Testis (tissue), 2 donors: Measurements from ENCODE around the gene BCL2L14.

ENCODE experiments used
- POLR2A ChIP-seq: fragments of 450-650 bp; IDR thresholded peaks from one replicate; pipeline ENCODE4 v1.6.1; 2017; ENCODE audit warnings: antibody characterized with exemption, mild to moderate bottlenecking, moderate library complexity
- TF ChIP-seq, protein P1 (sequence below), 3 experiments: fragments of 450-650 bp in 2 of 3; fragments of 200-600 bp in 1 of 3; sonication (generic) in 1 of 3; IDR thresholded peaks; one replicate each; pipeline ENCODE4 v1.5.1; 2016 to 2019; ENCODE audit warnings: antibody characterized with exemption in 3 of 3, mild to moderate bottlenecking in 2 of 3, moderate library complexity in 1 of 3

DNA sequence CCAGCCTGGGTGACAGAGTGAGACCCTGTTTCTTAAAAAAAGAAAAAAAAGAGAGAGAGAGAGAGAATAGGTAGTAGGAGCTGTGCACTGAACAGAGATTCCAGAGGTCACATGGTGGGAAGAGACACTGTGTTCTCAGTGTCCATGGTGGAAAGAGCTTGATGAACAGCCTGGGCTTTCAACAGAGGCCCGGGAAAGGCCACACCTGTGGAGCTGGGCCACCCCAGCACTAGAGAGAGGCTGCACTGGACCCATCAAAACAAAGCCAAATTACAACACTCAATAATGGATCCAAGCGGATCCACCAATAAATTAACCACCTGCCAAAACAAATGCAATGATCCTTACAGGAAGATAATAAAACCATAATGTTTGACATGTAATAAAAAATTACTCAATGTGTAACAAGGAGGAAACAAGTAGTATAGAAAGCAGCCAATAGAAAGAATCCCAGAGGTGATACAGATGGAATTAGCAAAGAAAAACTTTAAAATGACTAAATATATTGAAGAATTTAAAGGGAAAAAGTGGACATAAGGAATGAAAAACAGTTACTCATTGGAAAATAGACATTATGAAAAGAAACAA lies 44.8 kb upstream of the BCL2L14 start:
- TF ChIP-seq POLR2A, result no peak
- TF ChIP-seq, protein P1, sequence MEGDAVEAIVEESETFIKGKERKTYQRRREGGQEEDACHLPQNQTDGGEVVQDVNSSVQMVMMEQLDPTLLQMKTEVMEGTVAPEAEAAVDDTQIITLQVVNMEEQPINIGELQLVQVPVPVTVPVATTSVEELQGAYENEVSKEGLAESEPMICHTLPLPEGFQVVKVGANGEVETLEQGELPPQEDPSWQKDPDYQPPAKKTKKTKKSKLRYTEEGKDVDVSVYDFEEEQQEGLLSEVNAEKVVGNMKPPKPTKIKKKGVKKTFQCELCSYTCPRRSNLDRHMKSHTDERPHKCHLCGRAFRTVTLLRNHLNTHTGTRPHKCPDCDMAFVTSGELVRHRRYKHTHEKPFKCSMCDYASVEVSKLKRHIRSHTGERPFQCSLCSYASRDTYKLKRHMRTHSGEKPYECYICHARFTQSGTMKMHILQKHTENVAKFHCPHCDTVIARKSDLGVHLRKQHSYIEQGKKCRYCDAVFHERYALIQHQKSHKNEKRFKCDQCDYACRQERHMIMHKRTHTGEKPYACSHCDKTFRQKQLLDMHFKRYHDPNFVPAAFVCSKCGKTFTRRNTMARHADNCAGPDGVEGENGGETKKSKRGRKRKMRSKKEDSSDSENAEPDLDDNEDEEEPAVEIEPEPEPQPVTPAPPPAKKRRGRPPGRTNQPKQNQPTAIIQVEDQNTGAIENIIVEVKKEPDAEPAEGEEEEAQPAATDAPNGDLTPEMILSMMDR (IDR thresholded peaks at IDR 0.05), result no peak
